AG10803 (cell line): ENCODE data around the gene KLF16.

ENCODE experiments used
- DNase-seq: peaks from one replicate; pipeline ENCODE4 v3.0.0; 2010; ENCODE audit warnings: low read depth
- H3K4me3 ChIP-seq: 2 replicates; pipeline ENCODE4 v1.5.1; 2011; ENCODE audit warnings: mild to moderate bottlenecking, low read length, control low read depth
- CTCF ChIP-seq: conservative IDR thresholded peaks from 2 replicates; pipeline ENCODE4 v1.5.1; 2011; ENCODE audit warnings: mild to moderate bottlenecking, low read length, control low read depth, inconsistent platforms

KLF16 gene

GRCh38 chr19:1805401-1806183, 57.8 kb downstream of the KLF16 start:
- DNase-seq, result no peak
- TF ChIP-seq CTCF, result no peak
- no peak overlapping the region for H3K4me3 ChIP-seq

GRCh38 chr19:1804858-1805257, 58.5 kb downstream of the KLF16 start:
- no peak for DNase-seq
- no peak for TF ChIP-seq CTCF

More at GRCh38 chr19:1804858-1805257, 58.5 kb downstream of the KLF16 start:
- H3K4me3 ChIP-seq, result no peak overlapping the region
